T-cell (primary cell): ENCODE data around the gene HSD17B14. TPM values are rescaled to one million over a fixed set of nuclear protein-coding genes. Genes with fewer than 3 reads are reported as not detected.

ENCODE experiments used
- ATAC-seq, 4 experiments: fragments of 200-7000 bp in 3 of 4; fragments of 150-1000 bp in 1 of 4; cut with Tn5 transposase; replicated peaks in 1 of 4; 1 replicate in 3 of 4; 2 replicates in 1 of 4; pipeline ENCODE4 v1.10.0; 2021; ENCODE audit warnings: moderate library complexity in 3 of 4, mild to moderate bottlenecking in 2 of 4, moderate number of reproducible peaks in 1 of 4
- CTCF ChIA-PET, 2 donors: fragments of 300-600 bp; sonication (Branson Sonifier 250); formaldehyde crosslinking; loops; one replicate each; lab custom pipeline; 2022; ENCODE audit warnings: antibody characterized with exemption in 2 of 2; lab: Charles Lee
- POLR2A ChIA-PET, 2 donors: fragments of 300-600 bp; sonication (Branson Sonifier 250); formaldehyde crosslinking; loops; one replicate each; lab custom pipeline; 2022; ENCODE audit warnings: antibody characterized with exemption in 2 of 2; lab: Charles Lee
- DNase-seq, 35 experiments: peaks; one replicate each; pipeline versions ENCODE4 v3.0.0 to v3.0.0-alpha.2; 2013 to 2023
- H3K27ac ChIP-seq: one replicate; pipeline ENCODE4 v1.5.1; 2013; ENCODE audit warnings: low read length
- H3K27me3 ChIP-seq, 2 experiments: replicated peaks in 1 of 2; 1 replicate in 1 of 2; 2 replicates in 1 of 2; pipeline versions ENCODE4 v1.6.1 to v1.7.0; 2013; ENCODE audit warnings: low read length in 1 of 2, mixed read lengths in 1 of 2; ENCODE audit not compliant: control insufficient read depth in 2 of 2, insufficient read depth in 2 of 2; ENCODE audit errors: extremely low read depth in 1 of 2
- H3K36me3 ChIP-seq, 2 donors: 1 replicate in 1 of 2; 2 replicates in 1 of 2; pipeline versions ENCODE4 v1.6.1 to v1.7.0; 2013; ENCODE audit warnings: low read length in 1 of 2; ENCODE audit not compliant: control insufficient read depth in 2 of 2, insufficient read depth in 1 of 2; ENCODE audit errors: extremely low read depth in 1 of 2
- H3K4me1 ChIP-seq, 2 experiments: 1 replicate in 1 of 2; 2 replicates in 1 of 2; pipeline versions ENCODE4 v1.6.1 to v1.7.0; 2013; ENCODE audit warnings: low read length in 2 of 2, mixed read lengths in 1 of 2; ENCODE audit not compliant: insufficient read depth in 2 of 2, control insufficient read depth in 1 of 2; ENCODE audit errors: extremely low read depth in 1 of 2
- H3K4me3 ChIP-seq, 2 donors: 1 replicate in 1 of 2; 2 replicates in 1 of 2; pipeline versions ENCODE4 v1.5.1 to v1.7.0; 2013; ENCODE audit warnings: mild to moderate bottlenecking in 2 of 2, low read length in 1 of 2, moderate library complexity in 1 of 2; ENCODE audit not compliant: control insufficient read depth in 1 of 2; ENCODE audit errors: extremely low read depth in 1 of 2
- H3K9me3 ChIP-seq: 2 replicates; pipeline ENCODE4 v1.7.0; 2013
- H3K27ac Mint-ChIP-seq, 2 donors: one replicate each; pipeline ENCODE4 v1.8.0; 2020 to 2021; ENCODE audit warnings: mild to moderate bottlenecking in 2 of 2, mixed read lengths in 2 of 2
- H3K27me3 Mint-ChIP-seq, 2 donors: one replicate each; pipeline ENCODE4 v1.8.0; 2021 to 2022; ENCODE audit warnings: mixed read lengths in 2 of 2
- H3K36me3 Mint-ChIP-seq: one replicate; pipeline ENCODE4 v1.8.0; 2021; ENCODE audit warnings: mixed read lengths
- H3K4me1 Mint-ChIP-seq, 3 donors: one replicate each; pipeline ENCODE4 v1.8.0; 2020 to 2022; ENCODE audit warnings: mixed read lengths in 3 of 3, mild to moderate bottlenecking in 1 of 3
- H3K4me3 Mint-ChIP-seq, 3 donors: one replicate each; pipeline ENCODE4 v1.8.0; 2020 to 2022; ENCODE audit warnings: mild to moderate bottlenecking in 3 of 3, mixed read lengths in 3 of 3, moderate library complexity in 3 of 3
- H3K9me3 Mint-ChIP-seq, 3 donors: one replicate each; pipeline ENCODE4 v1.8.0; 2020 to 2022; ENCODE audit warnings: mixed read lengths in 3 of 3
- WGBS: methylation state at CpG from one replicate; pipeline ENCODE4 v1.1.5; 2013; ENCODE audit warnings: missing lambda C conversion rate; ENCODE audit not compliant: insufficient coverage; 5-methylcytosine and 5-hydroxymethylcytosine counted together
- total RNA-seq, 35 experiments: library from RNA in 6 of 35; stranded (reverse) in 6 of 35; fragments of 120-200 nt in 1 of 35; gene quantifications; one replicate each; pipeline versions ENCODE4 v1.2.1 to v1.2.4 and lab custom pipeline; 2013 to 2026

Gene HSD17B14
- total RNA-seq, 5 donors from 2014 or later (not counting 1 experiment from before 2014, with no cell fraction given): 0.58 to 2.1 (median 1.1) TPM; not detected in 1

- H3K36me3 Mint-ChIP-seq: no peaks in the 10 kb centered on the region
- ATAC-seq (no peak), DNase-seq (no peak)
- no peak overlapping the region for H3K27ac ChIP-seq
- H3K36me3 ChIP-seq: no peaks in the 10 kb centered on the region
- no peak overlapping the region for H3K27ac Mint-ChIP-seq
- ChIA-PET POLR2A (no interaction called here), CTCF (no interaction called here)
- 87% methylated on average over 6 of the region's 7 CpGs for WGBS
- H3K4me1 Mint-ChIP-seq: peaks cover 3 to 9% (median 4%) of the 10 kb centered on the region in 3 donors
- peaks cover 0 to 2% of the 10 kb centered on the region in 2 donors for H3K27me3 Mint-ChIP-seq
- no peaks in the 10 kb centered on the region for H3K9me3 ChIP-seq
- H3K27me3 ChIP-seq: peaks cover 0 to 21% of the 10 kb centered on the region in 2 experiments
- no peak overlapping the region for H3K4me3 ChIP-seq
- H3K4me1 ChIP-seq: peaks cover 2 to 5% of the 10 kb centered on the region in 2 experiments
- H3K9me3 Mint-ChIP-seq: no peaks in the 10 kb centered on the region
- H3K4me3 Mint-ChIP-seq: no peak overlapping the region
Observed at GRCh38 chr19:48867746-48868113, 31.4 kb upstream of the HSD17B14 start.

GRCh38 chr19:48867123-48867745 lies 30.9 kb upstream of the HSD17B14 start:
- peaks cover 2 to 5% of the 10 kb centered on the region in 2 experiments for H3K4me1 ChIP-seq
- no peaks in the 10 kb centered on the region for H3K36me3 ChIP-seq
- 84% methylated on average over 9 of the region's 14 CpGs for WGBS
- H3K27ac ChIP-seq: no peak overlapping the region
- Mint-ChIP-seq H3K27ac (no peak overlapping the region), H3K27me3 (peaks cover 0 to 2% of the 10 kb centered on the region in 2 donors), H3K9me3 (no peaks in the 10 kb centered on the region), H3K4me1 (peaks cover 3 to 4% (median 3%) of the 10 kb centered on the region in 3 donors), H3K36me3 (no peaks in the 10 kb centered on the region), H3K4me3 (no peak overlapping the region)
- ChIA-PET POLR2A (no interaction called here), CTCF (no interaction called here)
- DNase-seq: no peak
- H3K27me3 ChIP-seq: peaks cover 0 to 21% of the 10 kb centered on the region in 2 experiments
- no peak overlapping the region for H3K4me3 ChIP-seq
- ATAC-seq: no peak
- H3K9me3 ChIP-seq: no peaks in the 10 kb centered on the region

- Mint-ChIP-seq H3K4me3 (no peak overlapping the region), H3K36me3 (no peaks in the 10 kb centered on the region), H3K4me1 (no peaks in the 10 kb centered on the region), H3K9me3 (no peaks in the 10 kb centered on the region), H3K27ac (no peak overlapping the region), H3K27me3 (peaks cover 0 to 2% of the 10 kb centered on the region in 2 donors)
- Histone ChIP-seq H3K27me3 (peaks cover 0 to 21% of the 10 kb centered on the region in 2 experiments), H3K4me1 (peaks cover 0 to under 1% of the 10 kb centered on the region in 2 experiments), H3K27ac (no peak overlapping the region), H3K4me3 (no peak overlapping the region), H3K9me3 (no peaks in the 10 kb centered on the region), H3K36me3 (no peaks in the 10 kb centered on the region)
- ChIA-PET POLR2A (no interaction called here), CTCF (no interaction called here)
- ATAC-seq (no peak), DNase-seq (no peak)
- 76% methylated on average over 5 of the region's 6 CpGs for WGBS
Observed at GRCh38 chr19:48866692-48867091, 30.4 kb upstream of the HSD17B14 start.

GRCh38 chr19:48862827-48863226 lies 26.5 kb upstream of the HSD17B14 start:
- Histone ChIP-seq H3K36me3 (no peaks in the 10 kb centered on the region), H3K27ac (no peak overlapping the region), H3K4me3 (no peak overlapping the region), H3K9me3 (no peaks in the 10 kb centered on the region), H3K27me3 (peaks cover 0 to 14% of the 10 kb centered on the region in 2 experiments), H3K4me1 (peaks cover 2 to 14% of the 10 kb centered on the region in 2 experiments)
- WGBS: 68% methylated on average over 5 of the region's 7 CpGs
- ATAC-seq (no peak), DNase-seq (no peak)
- Mint-ChIP-seq H3K27me3 (no peaks in the 10 kb centered on the region), H3K9me3 (no peaks in the 10 kb centered on the region), H3K27ac (no peak overlapping the region), H3K4me1 (peaks cover 3 to 6% (median 6%) of the 10 kb centered on the region in 3 donors), H3K36me3 (no peaks in the 10 kb centered on the region), H3K4me3 (no peak overlapping the region)
- POLR2A ChIA-PET: interaction anchor here in 1 of 2 donors (0.9 kb wide), 1 partner anchor 9 kb away, joined by 3 read pairs; no protein-coding TSS in a partner anchor
- CTCF ChIA-PET: no interaction called here

- no peak overlapping the region for H3K27ac ChIP-seq
- Mint-ChIP-seq H3K36me3 (no peaks in the 10 kb centered on the region), H3K4me3 (no peak overlapping the region), H3K9me3 (no peaks in the 10 kb centered on the region), H3K27me3 (no peaks in the 10 kb centered on the region), H3K27ac (no peak overlapping the region), H3K4me1 (peaks cover 3 to 6% (median 6%) of the 10 kb centered on the region in 3 donors)
- no peak overlapping the region for H3K4me3 ChIP-seq
- no peaks in the 10 kb centered on the region for H3K9me3 ChIP-seq
- no peaks in the 10 kb centered on the region for H3K36me3 ChIP-seq
- H3K4me1 ChIP-seq: peaks cover 2 to 14% of the 10 kb centered on the region in 2 experiments
- WGBS: 97% methylated on average over 12 of the region's 18 CpGs
- DNase-seq (no peak), ATAC-seq (no peak)
- POLR2A ChIA-PET: interaction anchor here in 1 of 2 donors (0.5 kb wide), 1 partner anchor 1027 kb away, joined by 4 read pairs; no protein-coding TSS in a partner anchor
- peaks cover 0 to 4% of the 10 kb centered on the region in 2 experiments for H3K27me3 ChIP-seq
- CTCF ChIA-PET: no interaction called here
Observed at GRCh38 chr19:48861313-48861712, 25.0 kb upstream of the HSD17B14 start.

- ChIA-PET POLR2A (no interaction called here), CTCF (no interaction called here)
- Mint-ChIP-seq H3K4me3 (peak overlapping the region in 2 of 3 donors; percentile 83 to 87), H3K9me3 (no peaks in the 10 kb centered on the region), H3K36me3 (no peaks in the 10 kb centered on the region), H3K4me1 (peaks cover 3 to 6% (median 6%) of the 10 kb centered on the region in 3 donors), H3K27ac (no peak overlapping the region), H3K27me3 (no peaks in the 10 kb centered on the region)
- ATAC-seq (no peak), DNase-seq (no peak)
- WGBS: 83% methylated on average over 25 of the region's 30 CpGs
- no peaks in the 10 kb centered on the region for H3K36me3 ChIP-seq
- H3K27me3 ChIP-seq: no peaks in the 10 kb centered on the region
- peak overlapping the region; percentile 46 to 48 for H3K4me3 ChIP-seq
- peaks cover 2 to 14% of the 10 kb centered on the region in 2 experiments for H3K4me1 ChIP-seq
- H3K27ac ChIP-seq: no peak overlapping the region
- H3K9me3 ChIP-seq: no peaks in the 10 kb centered on the region
Observed at GRCh38 chr19:48859711-48860572, 23.7 kb upstream of the HSD17B14 start.
